Endometrial microvascular endothelial cells (primary cell): ENCODE data around the gene RPTN. TPM values are rescaled to one million over a fixed set of nuclear protein-coding genes. Genes with fewer than 3 reads are reported as not detected.

Experiments used
- in situ Hi-C: cut with HindIII; loops from 2 replicates; pipeline ENCODE4 v1.10.0; 2017; ENCODE audit warnings: low sequenced_read_pairs, low pct_unique_long_range_greater_than_20kb; ENCODE audit errors: inconsistent ontology term
- total RNA-seq: library from RNA; depleted of rRNA; stranded (reverse); fragments of >200 nt; gene quantifications from one replicate; pipeline ENCODE4 v1.2.3, GENCODE V29; 2015; ENCODE audit errors: inconsistent ontology term

Gene RPTN
- total RNA-seq, 1 donor from 2014 or later: not detected

- in situ Hi-C loops: no loop called here
Measured at GRCh38 chr1:152112885-152113432, 46.1 kb downstream of the RPTN start.

GRCh38 chr1:152112101-152112884 lies 46.7 kb downstream of the RPTN start:
- in situ Hi-C loops: no loop called here

GRCh38 chr1:152111515-152111968 lies 47.5 kb downstream of the RPTN start:
- in situ Hi-C loops: no loop called here

- in situ Hi-C loops: no loop called here
Measured at GRCh38 chr1:152110860-152111514, 48.0 kb downstream of the RPTN start.

GRCh38 chr1:152110365-152110859 lies 48.6 kb downstream of the RPTN start:
- in situ Hi-C loops: no loop called here

GRCh38 chr1:152109998-152110294 lies 49.1 kb downstream of the RPTN start:
- in situ Hi-C loops: no loop called here

GRCh38 chr1:152109231-152109997 lies 49.6 kb downstream of the RPTN start:
- in situ Hi-C loops: no loop called here

GRCh38 chr1:152108882-152109222 lies 50.2 kb downstream of the RPTN start:
- in situ Hi-C loops: no loop called here

GRCh38 chr1:152107984-152108881 lies 50.8 kb downstream of the RPTN start:
- in situ Hi-C loops: no loop called here

- in situ Hi-C loops: no loop called here
Measured at GRCh38 chr1:152107031-152107983, 51.7 kb downstream of the RPTN start.

- in situ Hi-C loops: no loop called here
Measured at GRCh38 chr1:152104854-152105253, 54.2 kb downstream of the RPTN start.

Other genes starting within 250 kb of the RPTN start
- 18.0 TPM for gene THEM4, start 249.7 kb downstream of the RPTN start, total RNA-seq
- gene S100A10, start 165.4 kb downstream of the RPTN start, total RNA-seq: 167 TPM
- 314 TPM for gene S100A11, start 122.2 kb downstream of the RPTN start, total RNA-seq
- gene TCHHL1, start 70.2 kb downstream of the RPTN start, total RNA-seq: not detected
- gene TCHH, start 43.8 kb downstream of the RPTN start, total RNA-seq: not detected
- not detected for gene HRNR, start 65.0 kb upstream of the RPTN start, total RNA-seq
- not detected for gene FLG, start 166.0 kb upstream of the RPTN start, total RNA-seq
- gene FLG2, start 200.8 kb upstream of the RPTN start, total RNA-seq: not detected